Uterus (tissue), 4 donors: ENCODE measurements around the gene MTMR12. TPM values are rescaled to one million over a fixed set of nuclear protein-coding genes. Genes with fewer than 3 reads are reported as not detected.

Experiments
- DNase-seq, 2 donors: peaks; one replicate each; pipeline ENCODE4 v3.0.0-alpha.2; 2019 to 2020
- H3K27ac ChIP-seq, 2 donors: fragments of 200-600 bp; sonication (generic); 1 replicate in 1 of 2; 2 replicates in 1 of 2; pipeline ENCODE4 v1.5.1; 2016 to 2018
- H3K27me3 ChIP-seq, 2 donors: fragments of 200-600 bp; sonication (generic); one replicate each; pipeline ENCODE4 v1.5.1; 2018 to 2019; ENCODE audit warnings: control low read depth in 1 of 2
- H3K36me3 ChIP-seq, 2 donors: fragments of 200-600 bp; sonication (generic); one replicate each; pipeline ENCODE4 v1.5.1; 2019; ENCODE audit warnings: control low read depth in 1 of 2
- H3K4me1 ChIP-seq, 2 donors: fragments of 200-600 bp; sonication (generic); one replicate each; pipeline ENCODE4 v1.5.1; 2018 to 2019; ENCODE audit warnings: control low read depth in 1 of 2
- H3K4me3 ChIP-seq, 2 donors: fragments of 200-600 bp; sonication (generic); 1 replicate in 1 of 2; 2 replicates in 1 of 2; pipeline ENCODE4 v1.5.1; 2018 to 2019; ENCODE audit warnings: mild to moderate bottlenecking in 1 of 2
- H3K9me3 ChIP-seq, 2 donors: fragments of 200-600 bp; sonication (generic); one replicate each; pipeline ENCODE4 v1.5.1; 2019; ENCODE audit warnings: control low read depth in 1 of 2
- POLR2A ChIP-seq, 2 donors: fragments of 450-650 bp; IDR thresholded peaks; one replicate each; pipeline ENCODE4 v1.6.1; 2016; ENCODE audit warnings: antibody characterized with exemption in 2 of 2, mild to moderate bottlenecking in 1 of 2, moderate library complexity in 1 of 2
- intact Hi-C: fragments of 100-400 bp; cut with DNase I; formaldehyde crosslinking; loops from one replicate; pipeline ENCODE4 v1.15.1; 2023; ENCODE audit warnings: low total_unique reads
- total RNA-seq, 4 donors: library from RNA; depleted of rRNA in 3 of 4; stranded (reverse); fragments of >200 nt in 3 of 4; gene quantifications; one replicate each; pipeline versions ENCODE4 v1.1.0 to v1.2.4, GENCODE V29; 2014 to 2023
- TF ChIP-seq, protein P1 (sequence below), 4 experiments: fragments of 200-600 bp in 2 of 4; fragments of 450-650 bp in 2 of 4; sonication (generic) in 2 of 4; IDR thresholded peaks; one replicate each; pipeline ENCODE4 v1.5.1; 2016 to 2019; ENCODE audit warnings: antibody characterized with exemption in 4 of 4, mild to moderate bottlenecking in 2 of 4, moderate library complexity in 1 of 4
- donor health status: DM: yes; HTN: yes; CAD: no.

The MTMR12 gene
- total RNA-seq, 4 donors from 2014 or later = 37.6 to 96.6 (median 54.6) TPM

DNA sequence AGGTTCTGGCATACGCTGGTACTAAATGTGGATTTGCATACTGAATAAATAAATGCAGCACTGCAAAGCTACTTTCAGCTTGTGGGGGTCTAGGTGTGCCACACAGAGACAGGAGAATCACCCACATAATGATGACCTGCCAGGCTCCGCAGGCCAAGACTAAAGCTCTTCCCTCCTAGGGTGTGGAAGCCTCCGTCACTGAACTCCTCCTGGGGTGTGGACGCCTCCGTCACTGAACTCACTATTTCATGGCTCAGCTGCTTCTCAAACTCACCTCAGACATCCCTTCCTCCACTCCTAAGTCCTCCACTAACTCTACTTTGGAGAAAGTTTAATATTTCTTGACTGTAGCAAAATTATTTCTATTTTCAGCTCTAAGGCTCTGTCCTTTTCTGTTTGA, 73.4 kb downstream of the MTMR12 start:
- Histone ChIP-seq H3K27me3 (no peaks in the 10 kb centered on the region), H3K9me3 (no peaks in the 10 kb centered on the region), H3K4me1 (no peaks in the 10 kb centered on the region), H3K27ac (no peak overlapping the region), H3K36me3 (no peaks in the 10 kb centered on the region), H3K4me3 (no peak overlapping the region)
- intact Hi-C loops = no loop called here
- DNase-seq = no peak
- TF ChIP-seq, protein P1, sequence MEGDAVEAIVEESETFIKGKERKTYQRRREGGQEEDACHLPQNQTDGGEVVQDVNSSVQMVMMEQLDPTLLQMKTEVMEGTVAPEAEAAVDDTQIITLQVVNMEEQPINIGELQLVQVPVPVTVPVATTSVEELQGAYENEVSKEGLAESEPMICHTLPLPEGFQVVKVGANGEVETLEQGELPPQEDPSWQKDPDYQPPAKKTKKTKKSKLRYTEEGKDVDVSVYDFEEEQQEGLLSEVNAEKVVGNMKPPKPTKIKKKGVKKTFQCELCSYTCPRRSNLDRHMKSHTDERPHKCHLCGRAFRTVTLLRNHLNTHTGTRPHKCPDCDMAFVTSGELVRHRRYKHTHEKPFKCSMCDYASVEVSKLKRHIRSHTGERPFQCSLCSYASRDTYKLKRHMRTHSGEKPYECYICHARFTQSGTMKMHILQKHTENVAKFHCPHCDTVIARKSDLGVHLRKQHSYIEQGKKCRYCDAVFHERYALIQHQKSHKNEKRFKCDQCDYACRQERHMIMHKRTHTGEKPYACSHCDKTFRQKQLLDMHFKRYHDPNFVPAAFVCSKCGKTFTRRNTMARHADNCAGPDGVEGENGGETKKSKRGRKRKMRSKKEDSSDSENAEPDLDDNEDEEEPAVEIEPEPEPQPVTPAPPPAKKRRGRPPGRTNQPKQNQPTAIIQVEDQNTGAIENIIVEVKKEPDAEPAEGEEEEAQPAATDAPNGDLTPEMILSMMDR (IDR thresholded peaks at IDR 0.05) = no peak
- TF ChIP-seq POLR2A (IDR thresholded peaks at IDR 0.05) = no peak

DNA sequence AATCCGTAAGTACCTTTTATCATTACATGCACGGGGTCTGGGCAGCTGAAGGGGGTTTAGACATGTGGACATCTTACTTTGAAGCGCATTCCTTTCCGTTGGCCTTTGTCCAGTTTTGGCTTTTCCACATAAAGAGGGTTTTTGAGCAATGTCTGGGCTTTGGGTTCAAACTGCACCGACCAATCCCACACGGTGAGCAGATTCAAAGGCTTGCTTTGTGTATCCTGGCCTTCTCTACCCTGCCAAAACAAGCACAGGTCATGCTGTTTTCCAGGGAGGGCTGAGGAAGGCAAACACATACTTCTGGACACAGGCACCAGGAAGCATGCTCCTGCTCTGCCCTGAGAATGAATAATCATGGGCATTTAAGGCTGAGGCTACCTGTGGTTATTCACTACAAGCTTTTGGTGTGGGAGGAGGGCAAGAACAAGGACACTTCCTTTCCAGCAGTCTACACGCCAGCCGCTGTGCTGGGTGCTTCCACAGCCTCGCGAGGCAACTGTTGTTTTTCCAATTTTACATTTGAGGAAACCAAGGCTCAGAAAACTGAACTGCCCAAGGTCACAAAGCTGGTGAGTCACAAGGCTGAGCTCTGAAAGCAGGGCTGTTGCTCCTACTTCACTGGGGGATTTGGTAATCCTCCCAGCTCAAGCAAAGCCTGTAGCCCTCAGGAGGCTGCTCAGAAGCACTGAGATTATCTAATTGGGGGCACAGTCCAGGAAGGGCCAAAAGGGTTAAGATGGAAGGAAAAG, 78.9 kb downstream of the MTMR12 start:
- Histone ChIP-seq H3K9me3 (no peaks in the 10 kb centered on the region), H3K27ac (peak overlapping the region; percentile 17 to 46), H3K4me3 (no peak overlapping the region), H3K27me3 (no peaks in the 10 kb centered on the region), H3K4me1 (peaks cover 0 to 2% of the 10 kb centered on the region in 2 donors), H3K36me3 (no peaks in the 10 kb centered on the region)
- DNase-seq = no peak
- no peak for TF ChIP-seq POLR2A (IDR thresholded peaks at IDR 0.05)
- TF ChIP-seq, protein P1 (IDR thresholded peaks at IDR 0.05) = no peak
- intact Hi-C loops = loop anchor here (5.0 kb wide), 1 partner anchor 378 kb away; no protein-coding TSS in a partner anchor

DNA sequence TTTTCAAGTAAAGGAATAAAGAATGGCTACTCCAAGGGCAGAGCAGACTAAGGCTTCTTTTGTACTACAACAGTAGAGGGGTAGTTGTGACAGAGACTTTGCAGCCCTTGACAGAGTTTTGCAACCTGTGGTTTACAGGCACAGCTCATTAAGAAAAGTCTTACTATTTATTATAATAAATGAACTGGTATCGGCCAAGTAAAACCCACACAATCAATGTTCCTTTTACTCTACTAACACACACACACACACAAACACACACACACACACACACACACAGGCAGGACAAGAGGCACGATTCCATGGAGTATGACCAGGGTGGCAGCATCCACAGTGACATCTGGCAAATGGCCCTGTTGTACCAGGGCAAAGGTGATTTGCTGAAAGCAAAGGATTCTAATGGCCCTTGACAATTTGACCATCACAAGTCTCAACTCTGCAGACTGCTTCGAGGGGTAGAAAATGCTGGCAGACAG, 79.5 kb downstream of the MTMR12 start:
- H3K27me3 ChIP-seq = no peaks in the 10 kb centered on the region
- peaks cover 0 to 2% of the 10 kb centered on the region in 2 donors for H3K4me1 ChIP-seq
- TF ChIP-seq, protein P1 (IDR thresholded peaks at IDR 0.05) = no peak
- TF ChIP-seq POLR2A (IDR thresholded peaks at IDR 0.05) = no peak
- intact Hi-C loops = loop anchor here (5.0 kb wide), 1 partner anchor 379 kb away; no protein-coding TSS in a partner anchor
- no peak overlapping the region for H3K4me3 ChIP-seq
- no peaks in the 10 kb centered on the region for H3K36me3 ChIP-seq
- no peak for DNase-seq
- H3K9me3 ChIP-seq = no peaks in the 10 kb centered on the region
- peak overlapping the region; percentile 36 to 46 for H3K27ac ChIP-seq

DNA sequence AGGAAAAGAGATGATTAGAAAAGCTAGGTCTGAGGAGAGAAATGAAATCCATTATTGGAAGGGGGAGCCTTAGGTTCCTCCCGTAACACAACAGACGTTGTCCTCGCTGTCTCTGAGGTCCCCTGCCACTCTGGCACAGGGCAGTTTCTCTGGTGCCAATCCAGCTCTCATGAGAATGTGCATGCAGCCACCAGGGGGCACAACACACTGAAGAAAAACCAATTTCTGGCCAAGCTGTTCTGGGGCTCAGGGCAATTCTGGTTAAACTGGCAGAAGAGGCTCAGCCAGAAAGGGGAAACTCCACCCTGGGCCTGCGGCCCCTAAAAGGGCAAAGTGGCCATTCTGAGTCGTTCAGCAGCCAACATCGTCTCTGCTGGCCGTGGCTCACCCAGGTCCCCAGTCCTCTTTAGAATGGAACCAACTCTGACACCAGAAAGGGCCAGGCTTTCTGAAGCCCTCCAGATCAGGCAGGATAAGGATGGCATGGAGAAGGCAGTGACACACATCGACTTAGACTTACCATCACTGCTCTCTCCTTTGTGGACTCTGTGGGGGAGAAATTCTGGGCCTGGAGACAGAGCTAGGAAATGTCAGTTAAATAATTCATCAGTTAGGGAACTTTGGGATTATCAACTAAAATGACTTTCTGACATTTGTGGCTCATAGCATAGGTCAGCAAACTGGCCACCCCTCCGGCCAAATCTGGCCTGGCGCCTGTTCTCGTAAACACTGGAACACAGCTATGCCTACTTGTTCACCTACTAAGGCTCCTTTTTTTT, 80.1 kb downstream of the MTMR12 start:
- no peaks in the 10 kb centered on the region for H3K36me3 ChIP-seq
- peak; percentile 75 for DNase-seq
- peak overlapping the region; percentile 36 to 46 for H3K27ac ChIP-seq
- H3K27me3 ChIP-seq = no peaks in the 10 kb centered on the region
- peaks cover 0 to 2% of the 10 kb centered on the region in 2 donors for H3K4me1 ChIP-seq
- no peak overlapping the region for H3K4me3 ChIP-seq
- TF ChIP-seq, protein P1 (IDR thresholded peaks at IDR 0.05) = peak; percentile 63 to 84 (median 82)
- no peak for TF ChIP-seq POLR2A (IDR thresholded peaks at IDR 0.05)
- H3K9me3 ChIP-seq = no peaks in the 10 kb centered on the region
- intact Hi-C loops = loop anchor here (5.0 kb wide), 1 partner anchor 380 kb away; no protein-coding TSS in a partner anchor
